HG03521 (cell line): ENCODE data around the gene WDR6.
"Not testable (repeated sequence)": the region's sequence is repeated elsewhere in the genome, so short reads cannot be mapped to it uniquely, and the experiment has no call there.

ENCODE experiments used
- ATAC-seq: cut with Tn5 transposase; IDR thresholded peaks from one replicate; pipeline ENCODE4 v1.9.1; 2021; ENCODE audit warnings: mild to moderate bottlenecking, moderate library complexity; ENCODE audit not compliant: unreplicated experiment

Gene WDR6

GRCh38 chr3:48990636-48991469 lies 16.3 kb upstream of the WDR6 start:
- ATAC-seq: peak; percentile 11

- no peak for ATAC-seq
These were observed 15.2 kb upstream of the WDR6 start for GRCh38 chr3:48991851-48992545.

- no peak for ATAC-seq
These were observed 13.4 kb upstream of the WDR6 start for GRCh38 chr3:48993834-48994233.

GRCh38 chr3:48996640-48997039 lies 10.6 kb upstream of the WDR6 start:
- no peak for ATAC-seq

DNA sequence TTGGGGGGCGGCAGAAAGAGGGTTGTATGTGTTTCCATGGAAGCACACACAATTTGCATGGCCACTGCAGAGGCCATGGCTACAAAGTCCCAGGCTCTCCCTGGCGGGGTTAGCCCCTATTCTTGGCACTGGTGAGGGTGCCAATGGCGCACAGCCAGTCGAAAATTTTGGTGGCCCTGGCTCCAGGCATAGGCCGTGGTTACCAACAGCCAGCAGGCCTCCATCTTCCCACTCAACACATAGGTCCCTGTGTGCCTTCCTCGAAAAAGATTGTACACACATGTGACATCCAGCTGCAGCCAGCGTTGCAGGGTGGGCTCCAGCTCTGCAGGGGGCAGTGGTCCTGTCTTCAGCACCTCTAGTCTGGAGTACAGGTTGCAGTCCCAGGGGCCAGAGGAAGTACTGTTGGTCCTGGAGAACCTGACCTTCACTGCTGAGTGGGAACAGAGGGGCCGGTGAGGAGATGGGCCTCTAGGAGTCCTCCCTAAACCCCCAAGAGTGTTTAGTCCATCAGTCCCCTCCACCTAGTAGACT lies 10.0 kb upstream of the WDR6 start:
- ATAC-seq: no peak

DNA sequence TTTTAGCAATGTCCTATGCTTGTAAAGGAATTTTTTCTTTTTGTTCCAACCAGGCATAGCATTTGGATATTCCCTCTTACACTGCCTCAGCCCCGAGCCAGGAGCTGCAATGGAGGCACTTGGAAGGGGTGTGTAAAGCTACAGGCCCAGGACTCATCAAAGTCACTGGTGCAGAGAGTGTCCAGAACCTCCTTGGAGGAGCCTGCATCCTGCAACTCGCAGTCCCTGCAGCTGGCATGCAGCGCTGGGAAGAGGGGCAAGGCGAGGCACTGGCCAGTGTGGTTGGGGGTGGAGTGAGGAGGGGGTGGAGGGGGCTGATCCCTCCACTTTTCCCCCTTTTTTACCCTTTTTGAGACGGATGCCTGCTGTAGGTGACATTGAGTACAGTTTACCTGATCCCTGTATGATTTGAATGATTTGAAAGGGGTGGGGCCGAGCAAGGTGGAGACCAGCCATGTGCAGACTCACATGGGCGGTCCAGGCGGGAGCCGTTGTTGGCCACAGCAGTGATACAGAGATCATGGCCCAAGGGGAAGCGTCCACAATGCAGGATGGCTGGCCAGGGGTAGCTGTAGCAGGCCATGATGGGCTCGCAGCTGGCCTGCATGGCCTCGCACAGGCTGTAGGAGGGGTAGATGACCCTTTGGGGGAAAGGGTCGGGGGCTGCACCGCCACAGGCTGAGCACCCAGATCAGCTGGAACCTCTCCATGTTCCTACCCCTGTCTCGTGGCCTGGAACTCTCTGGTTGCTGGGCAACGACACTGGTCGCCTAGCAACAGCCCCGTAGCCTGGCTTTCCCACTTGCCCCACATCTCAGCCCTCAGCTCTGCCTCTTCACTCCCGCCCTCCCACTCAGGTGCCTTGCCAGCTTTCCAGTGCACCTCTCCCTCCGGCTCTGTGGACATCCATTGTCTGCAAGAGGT lies 9.2 kb upstream of the WDR6 start:
- no peak for ATAC-seq

GRCh38 chr3:48999085-48999858 lies 7.9 kb upstream of the WDR6 start:
- no peak for ATAC-seq

- no peak for ATAC-seq
These were observed 6.0 kb upstream of the WDR6 start for GRCh38 chr3:49001155-49001554.

GRCh38 chr3:49004352-49005302 lies 2.6 kb upstream of the WDR6 start:
- no peak for ATAC-seq

DNA sequence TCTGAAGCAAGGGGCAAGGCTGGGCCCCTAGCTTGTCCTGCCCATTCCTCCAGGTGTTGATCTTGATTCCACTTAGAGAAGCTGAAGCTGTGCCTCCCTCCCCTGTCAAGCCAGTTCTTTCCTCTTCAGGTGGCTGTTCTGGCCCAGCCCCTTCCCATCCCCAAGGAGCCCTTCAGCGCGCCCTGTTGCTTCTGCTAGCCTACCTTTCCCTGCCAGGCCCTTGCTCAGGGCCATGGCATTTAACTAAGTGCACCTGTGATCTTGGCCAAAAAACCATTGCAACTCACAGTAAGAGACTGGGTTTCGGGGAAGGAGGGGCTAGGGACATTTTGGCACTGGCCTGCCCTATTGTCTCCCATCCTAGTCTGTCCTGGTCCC lies 1.9 kb upstream of the WDR6 start:
- no peak for ATAC-seq

GRCh38 chr3:49005998-49006397 lies 1.2 kb upstream of the WDR6 start:
- no peak for ATAC-seq

- no peak for ATAC-seq
These were observed 653 bp upstream of the WDR6 start for GRCh38 chr3:49006408-49007067.

GRCh38 chr3:49007771-49008528 lies 759 bp downstream of the WDR6 start:
- peak; percentile 23 for ATAC-seq

GRCh38 chr3:49008627-49009026 lies 1.4 kb downstream of the WDR6 start:
- not testable (repeated sequence) for ATAC-seq

GRCh38 chr3:49009396-49009795 lies 2.2 kb downstream of the WDR6 start:
- ATAC-seq: no peak

DNA sequence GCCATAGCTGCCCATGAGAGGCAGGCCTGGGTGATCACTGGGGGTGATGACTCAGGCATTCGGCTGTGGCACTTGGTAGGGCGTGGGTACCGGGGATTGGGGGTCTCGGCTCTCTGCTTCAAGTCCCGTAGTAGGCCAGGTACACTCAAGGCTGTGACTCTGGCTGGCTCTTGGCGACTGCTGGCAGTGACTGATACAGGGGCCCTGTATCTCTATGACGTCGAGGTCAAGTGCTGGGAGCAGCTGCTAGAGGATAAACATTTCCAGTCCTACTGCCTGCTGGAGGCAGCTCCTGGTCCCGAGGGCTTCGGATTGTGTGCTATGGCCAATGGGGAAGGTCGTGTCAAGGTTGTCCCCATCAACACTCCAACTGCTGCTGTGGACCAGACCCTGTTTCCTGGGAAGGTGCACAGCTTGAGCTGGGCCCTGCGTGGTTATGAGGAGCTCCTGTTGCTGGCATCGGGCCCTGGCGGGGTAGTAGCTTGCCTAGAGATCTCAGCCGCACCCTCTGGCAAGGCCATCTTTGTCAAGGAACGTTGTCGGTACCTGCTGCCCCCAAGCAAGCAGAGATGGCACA lies 5.3 kb downstream of the WDR6 start:
- no peak for ATAC-seq

DNA sequence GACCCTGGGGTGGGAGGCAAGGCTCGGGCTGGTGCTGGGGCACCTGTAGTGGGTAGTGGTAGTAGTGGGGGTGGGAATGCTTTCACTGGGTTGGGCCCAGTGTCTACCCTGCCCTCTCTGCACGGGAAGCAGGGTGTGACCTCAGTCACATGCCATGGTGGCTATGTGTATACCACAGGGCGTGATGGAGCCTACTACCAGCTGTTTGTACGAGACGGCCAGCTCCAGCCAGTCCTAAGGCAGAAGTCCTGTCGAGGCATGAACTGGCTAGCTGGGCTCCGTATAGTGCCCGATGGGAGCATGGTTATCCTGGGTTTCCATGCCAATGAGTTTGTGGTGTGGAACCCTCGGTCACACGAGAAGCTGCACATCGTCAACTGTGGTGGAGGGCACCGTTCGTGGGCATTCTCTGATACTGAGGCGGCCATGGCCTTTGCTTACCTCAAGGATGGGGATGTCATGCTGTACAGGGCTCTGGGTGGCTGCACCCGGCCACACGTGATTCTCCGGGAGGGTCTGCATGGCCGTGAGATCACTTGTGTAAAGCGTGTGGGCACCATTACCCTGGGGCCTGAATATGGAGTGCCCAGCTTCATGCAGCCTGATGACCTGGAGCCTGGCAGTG lies 6.0 kb downstream of the WDR6 start:
- ATAC-seq: no peak
